Vagina (tissue), 2 donors: ENCODE data around the gene SCD.

Experiments
- POLR2A ChIP-seq, 2 donors: fragments of 450-650 bp; IDR thresholded peaks; one replicate each; pipeline ENCODE4 v1.6.1; 2017; ENCODE audit warnings: antibody characterized with exemption in 2 of 2, mild to moderate bottlenecking in 2 of 2, moderate library complexity in 2 of 2
- POLR2AphosphoS5 ChIP-seq, 2 donors: sonication (generic); formaldehyde crosslinking; IDR thresholded peaks; one replicate each; pipeline ENCODE4 v1.9.0; 2017; ENCODE audit warnings: antibody characterized with exemption in 2 of 2, mild to moderate bottlenecking in 2 of 2, low read depth in 1 of 2; ENCODE audit not compliant: insufficient read depth in 1 of 2
- TF ChIP-seq, protein P1 (sequence below), 3 experiments: fragments of 450-650 bp in 2 of 3; fragments of 200-600 bp in 1 of 3; sonication (generic) in 1 of 3; IDR thresholded peaks; one replicate each; pipeline ENCODE4 v1.5.1; 2017 to 2019; ENCODE audit warnings: antibody characterized with exemption in 3 of 3, mild to moderate bottlenecking in 2 of 3, moderate library complexity in 2 of 3

DNA sequence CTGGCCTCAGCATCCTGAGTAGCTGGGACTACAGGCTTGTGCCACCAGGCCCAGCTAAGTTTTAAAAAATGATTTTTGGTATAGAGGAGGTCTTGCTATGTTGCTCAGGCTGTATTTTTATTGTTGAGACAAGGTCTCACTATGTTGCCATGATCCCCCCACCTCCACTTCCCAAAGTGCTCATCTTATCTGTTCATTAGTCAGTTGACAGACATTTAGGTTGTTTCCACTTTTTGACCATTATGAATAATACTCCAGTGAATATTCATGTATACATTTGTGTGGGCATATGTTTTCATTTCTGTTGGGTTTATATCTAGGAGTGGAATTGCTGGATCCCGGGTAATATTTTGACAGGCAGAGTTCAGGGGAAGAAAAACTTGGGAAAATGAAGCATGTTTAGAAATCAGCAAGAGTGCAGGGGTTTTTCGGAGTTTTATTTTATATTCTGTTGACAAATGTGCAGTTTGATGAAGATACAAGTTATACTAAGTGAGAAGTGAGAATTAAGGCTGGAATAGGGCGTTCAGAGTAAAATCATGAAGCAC is 2.7 kb upstream of the SCD start:
- TF ChIP-seq, protein P1, sequence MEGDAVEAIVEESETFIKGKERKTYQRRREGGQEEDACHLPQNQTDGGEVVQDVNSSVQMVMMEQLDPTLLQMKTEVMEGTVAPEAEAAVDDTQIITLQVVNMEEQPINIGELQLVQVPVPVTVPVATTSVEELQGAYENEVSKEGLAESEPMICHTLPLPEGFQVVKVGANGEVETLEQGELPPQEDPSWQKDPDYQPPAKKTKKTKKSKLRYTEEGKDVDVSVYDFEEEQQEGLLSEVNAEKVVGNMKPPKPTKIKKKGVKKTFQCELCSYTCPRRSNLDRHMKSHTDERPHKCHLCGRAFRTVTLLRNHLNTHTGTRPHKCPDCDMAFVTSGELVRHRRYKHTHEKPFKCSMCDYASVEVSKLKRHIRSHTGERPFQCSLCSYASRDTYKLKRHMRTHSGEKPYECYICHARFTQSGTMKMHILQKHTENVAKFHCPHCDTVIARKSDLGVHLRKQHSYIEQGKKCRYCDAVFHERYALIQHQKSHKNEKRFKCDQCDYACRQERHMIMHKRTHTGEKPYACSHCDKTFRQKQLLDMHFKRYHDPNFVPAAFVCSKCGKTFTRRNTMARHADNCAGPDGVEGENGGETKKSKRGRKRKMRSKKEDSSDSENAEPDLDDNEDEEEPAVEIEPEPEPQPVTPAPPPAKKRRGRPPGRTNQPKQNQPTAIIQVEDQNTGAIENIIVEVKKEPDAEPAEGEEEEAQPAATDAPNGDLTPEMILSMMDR (IDR thresholded peaks at IDR 0.05), result no peak
- TF ChIP-seq POLR2AphosphoS5 (IDR thresholded peaks at IDR 0.05; ENCODE audit: insufficient read depth in 1 of 2, low read depth in 1 of 2), result no peak
- TF ChIP-seq POLR2A (IDR thresholded peaks at IDR 0.05), result no peak
